ENCODE data around the gene PRKCH.
"Not testable (repeated sequence)": the region's sequence is repeated elsewhere in the genome, so short reads cannot be mapped to it uniquely, and the experiment has no call there.

Gene PRKCH

GRCh38 chr14:61308198-61308597 lies 13.2 kb upstream of the PRKCH start:
- no peak for DNase-seq (ENCODE audit: low read depth, low spot score)

GRCh38 chr14:61308701-61309100 lies 12.7 kb upstream of the PRKCH start:
- not testable (repeated sequence) for DNase-seq (ENCODE audit: low read depth, low spot score)

GRCh38 chr14:61315313-61315712 lies 6.1 kb upstream of the PRKCH start:
- no peak for DNase-seq (ENCODE audit: low read depth, low spot score)

GRCh38 chr14:61319086-61319485 lies 2.3 kb upstream of the PRKCH start:
- DNase-seq (ENCODE audit: low read depth, low spot score) = no peak

- no peak for DNase-seq (ENCODE audit: low read depth, low spot score)
These were observed 1.7 kb upstream of the PRKCH start for GRCh38 chr14:61319706-61320105.

- DNase-seq (ENCODE audit: low read depth, low spot score) = not testable (repeated sequence)
These were observed 1.2 kb upstream of the PRKCH start for GRCh38 chr14:61320170-61320569.

- DNase-seq (ENCODE audit: low read depth, low spot score) = no peak
These were observed 484 bp upstream of the PRKCH start for GRCh38 chr14:61320806-61321384.

- no peak for DNase-seq (ENCODE audit: low read depth, low spot score)
These were observed 826 bp downstream of the PRKCH start for GRCh38 chr14:61322011-61322798.

GRCh38 chr14:61322799-61323290 lies 1.5 kb downstream of the PRKCH start:
- no peak for DNase-seq (ENCODE audit: low read depth, low spot score)

- no peak for DNase-seq (ENCODE audit: low read depth, low spot score)
These were observed 2.6 kb downstream of the PRKCH start for GRCh38 chr14:61323970-61324369.

GRCh38 chr14:61325166-61325565 lies 3.8 kb downstream of the PRKCH start:
- no peak for DNase-seq (ENCODE audit: low read depth, low spot score)

- no peak for DNase-seq (ENCODE audit: low read depth, low spot score)
These were observed 4.8 kb downstream of the PRKCH start for GRCh38 chr14:61326146-61326545.

- DNase-seq (ENCODE audit: low read depth, low spot score) = no peak
These were observed 5.5 kb downstream of the PRKCH start for GRCh38 chr14:61326847-61327246.

GRCh38 chr14:61328626-61329262 lies 7.4 kb downstream of the PRKCH start:
- no peak for DNase-seq (ENCODE audit: low read depth, low spot score)

- no peak for DNase-seq (ENCODE audit: low read depth, low spot score)
These were observed 8.2 kb downstream of the PRKCH start for GRCh38 chr14:61329478-61330051.

GRCh38 chr14:61330511-61330910 lies 9.1 kb downstream of the PRKCH start:
- DNase-seq (ENCODE audit: low read depth, low spot score) = no peak

GRCh38 chr14:61331992-61332657 lies 10.7 kb downstream of the PRKCH start:
- no peak for DNase-seq (ENCODE audit: low read depth, low spot score)

GRCh38 chr14:61332658-61333029 lies 11.3 kb downstream of the PRKCH start:
- no peak for DNase-seq (ENCODE audit: low read depth, low spot score)

- DNase-seq (ENCODE audit: low read depth, low spot score) = no peak
These were observed 11.7 kb downstream of the PRKCH start for GRCh38 chr14:61333087-61333486.

GRCh38 chr14:61334197-61334701 lies 12.9 kb downstream of the PRKCH start:
- no peak for DNase-seq (ENCODE audit: low read depth, low spot score)

GRCh38 chr14:61335049-61335448 lies 13.7 kb downstream of the PRKCH start:
- no peak for DNase-seq (ENCODE audit: low read depth, low spot score)

Data from activated CD4-positive, CD25-positive, alpha-beta regulatory T cell treated with anti-CD3 and anti-CD28 coated beads, Interleukin-2, amount 50 U/mL, for 16 hours (primary cell).